Measurements from ENCODE around the gene NRG2.

The NRG2 gene

DNA sequence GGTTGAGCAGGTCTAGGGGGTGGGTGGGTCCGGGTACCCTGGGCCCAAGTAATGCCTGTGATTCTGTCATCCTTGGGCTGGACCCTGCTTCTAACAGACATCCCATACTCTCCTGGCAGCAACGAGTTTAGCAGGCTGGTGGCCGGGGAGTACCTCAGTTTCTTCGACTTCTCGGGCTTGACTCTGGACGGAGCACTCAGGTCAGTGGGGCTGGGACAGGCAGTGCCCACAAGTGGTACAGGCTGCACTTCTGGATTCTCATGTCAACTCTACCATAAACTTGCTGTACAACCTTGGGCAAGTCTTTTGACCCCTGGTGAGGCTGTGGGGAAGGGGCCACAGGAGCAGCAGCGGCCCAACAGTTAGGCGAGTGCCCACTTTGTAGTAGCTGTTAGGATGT lies 225.7 kb downstream of the NRG2 start:
- no peak for DNase-seq
- Histone ChIP-seq H3K36me3 (no peaks in the 10 kb centered on the region), H3K27ac (no peak overlapping the region), H3K9me3 (ENCODE audit: severe bottlenecking) (no peaks in the 10 kb centered on the region), H3K4me3 (ENCODE audit: low read depth, low read length) (no peak overlapping the region), H3K27me3 (ENCODE audit: insufficient read depth, low read depth, severe bottlenecking) (no peaks in the 10 kb centered on the region)
- TF ChIP-seq, protein P1, sequence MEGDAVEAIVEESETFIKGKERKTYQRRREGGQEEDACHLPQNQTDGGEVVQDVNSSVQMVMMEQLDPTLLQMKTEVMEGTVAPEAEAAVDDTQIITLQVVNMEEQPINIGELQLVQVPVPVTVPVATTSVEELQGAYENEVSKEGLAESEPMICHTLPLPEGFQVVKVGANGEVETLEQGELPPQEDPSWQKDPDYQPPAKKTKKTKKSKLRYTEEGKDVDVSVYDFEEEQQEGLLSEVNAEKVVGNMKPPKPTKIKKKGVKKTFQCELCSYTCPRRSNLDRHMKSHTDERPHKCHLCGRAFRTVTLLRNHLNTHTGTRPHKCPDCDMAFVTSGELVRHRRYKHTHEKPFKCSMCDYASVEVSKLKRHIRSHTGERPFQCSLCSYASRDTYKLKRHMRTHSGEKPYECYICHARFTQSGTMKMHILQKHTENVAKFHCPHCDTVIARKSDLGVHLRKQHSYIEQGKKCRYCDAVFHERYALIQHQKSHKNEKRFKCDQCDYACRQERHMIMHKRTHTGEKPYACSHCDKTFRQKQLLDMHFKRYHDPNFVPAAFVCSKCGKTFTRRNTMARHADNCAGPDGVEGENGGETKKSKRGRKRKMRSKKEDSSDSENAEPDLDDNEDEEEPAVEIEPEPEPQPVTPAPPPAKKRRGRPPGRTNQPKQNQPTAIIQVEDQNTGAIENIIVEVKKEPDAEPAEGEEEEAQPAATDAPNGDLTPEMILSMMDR (IDR thresholded peaks at IDR 0.05; ENCODE audit: low read depth, low read length), result no peak

- no peak overlapping the region for H3K27ac ChIP-seq
- no peaks in the 10 kb centered on the region for H3K36me3 ChIP-seq
- H3K9me3 ChIP-seq (ENCODE audit: severe bottlenecking), result no peaks in the 10 kb centered on the region
- H3K4me3 ChIP-seq (ENCODE audit: low read depth, low read length), result no peak overlapping the region
- no peaks in the 10 kb centered on the region for H3K27me3 ChIP-seq (ENCODE audit: insufficient read depth, low read depth, severe bottlenecking)
- TF ChIP-seq, protein P1 (IDR thresholded peaks at IDR 0.05; ENCODE audit: low read depth, low read length), result no peak
- DNase-seq, result no peak
Observed at GRCh38 chr5:139816566-139816965, 226.5 kb downstream of the NRG2 start.

DNA sequence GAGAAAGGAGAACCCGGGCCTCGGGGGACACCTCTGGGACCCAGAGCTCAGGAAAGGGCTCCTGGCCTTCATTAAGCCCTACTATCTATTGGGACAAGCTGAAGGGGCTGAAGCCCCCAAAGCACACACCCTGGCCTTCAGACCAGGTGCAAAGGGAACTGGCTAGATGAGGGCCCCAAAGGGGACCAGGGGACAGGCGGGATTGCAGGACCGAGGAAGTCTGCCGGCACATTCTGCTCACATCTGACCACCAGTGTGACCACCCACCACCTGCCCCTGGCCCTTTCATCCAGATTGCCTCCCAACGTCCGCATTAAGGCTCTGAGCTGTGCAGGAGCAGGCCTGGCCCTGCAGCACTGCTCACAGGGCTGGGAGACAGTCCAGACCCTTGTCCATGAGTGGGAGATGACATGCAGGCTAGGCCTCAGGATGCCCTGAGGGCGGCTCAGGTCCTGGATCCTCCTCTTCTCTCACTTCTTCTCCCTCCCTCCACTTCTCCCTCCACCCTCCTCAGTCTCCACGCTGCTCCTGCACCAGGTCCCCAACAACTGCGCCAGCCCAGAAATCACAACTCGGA lies 228.3 kb downstream of the NRG2 start:
- H3K4me3 ChIP-seq (ENCODE audit: low read depth, low read length), result no peak overlapping the region
- H3K27me3 ChIP-seq (ENCODE audit: insufficient read depth, low read depth, severe bottlenecking), result no peaks in the 10 kb centered on the region
- TF ChIP-seq, protein P1 (IDR thresholded peaks at IDR 0.05; ENCODE audit: low read depth, low read length), result no peak
- H3K36me3 ChIP-seq, result no peaks in the 10 kb centered on the region
- DNase-seq, result no peak
- H3K9me3 ChIP-seq (ENCODE audit: severe bottlenecking), result no peaks in the 10 kb centered on the region
- no peak overlapping the region for H3K27ac ChIP-seq

DNA sequence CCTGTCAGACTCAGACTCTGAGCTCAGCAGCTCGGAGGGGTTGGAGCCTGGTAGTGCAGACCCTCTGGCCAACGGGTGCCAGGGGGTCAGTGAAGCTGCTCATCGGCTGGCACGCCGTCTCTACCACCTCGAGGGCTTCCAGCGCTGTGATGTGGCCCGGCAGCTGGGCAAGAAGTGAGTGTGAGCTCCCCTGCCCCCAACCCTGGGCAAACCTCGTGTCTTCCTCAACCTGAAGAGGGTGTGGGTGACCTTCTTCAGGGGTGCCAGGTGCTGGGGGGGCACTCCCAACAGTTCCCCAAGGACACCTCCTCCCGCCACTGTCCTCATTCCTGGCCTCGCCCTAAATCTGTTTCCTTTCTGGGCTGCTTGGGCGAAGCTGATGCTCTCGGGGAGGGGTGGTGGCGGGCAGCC lies 228.9 kb downstream of the NRG2 start:
- TF ChIP-seq, protein P1 (IDR thresholded peaks at IDR 0.05; ENCODE audit: low read depth, low read length), result no peak
- H3K4me3 ChIP-seq (ENCODE audit: low read depth, low read length), result no peak overlapping the region
- H3K27me3 ChIP-seq (ENCODE audit: insufficient read depth, low read depth, severe bottlenecking), result no peaks in the 10 kb centered on the region
- H3K27ac ChIP-seq, result no peak overlapping the region
- no peaks in the 10 kb centered on the region for H3K9me3 ChIP-seq (ENCODE audit: severe bottlenecking)
- H3K36me3 ChIP-seq, result no peaks in the 10 kb centered on the region
- no peak for DNase-seq

DNA sequence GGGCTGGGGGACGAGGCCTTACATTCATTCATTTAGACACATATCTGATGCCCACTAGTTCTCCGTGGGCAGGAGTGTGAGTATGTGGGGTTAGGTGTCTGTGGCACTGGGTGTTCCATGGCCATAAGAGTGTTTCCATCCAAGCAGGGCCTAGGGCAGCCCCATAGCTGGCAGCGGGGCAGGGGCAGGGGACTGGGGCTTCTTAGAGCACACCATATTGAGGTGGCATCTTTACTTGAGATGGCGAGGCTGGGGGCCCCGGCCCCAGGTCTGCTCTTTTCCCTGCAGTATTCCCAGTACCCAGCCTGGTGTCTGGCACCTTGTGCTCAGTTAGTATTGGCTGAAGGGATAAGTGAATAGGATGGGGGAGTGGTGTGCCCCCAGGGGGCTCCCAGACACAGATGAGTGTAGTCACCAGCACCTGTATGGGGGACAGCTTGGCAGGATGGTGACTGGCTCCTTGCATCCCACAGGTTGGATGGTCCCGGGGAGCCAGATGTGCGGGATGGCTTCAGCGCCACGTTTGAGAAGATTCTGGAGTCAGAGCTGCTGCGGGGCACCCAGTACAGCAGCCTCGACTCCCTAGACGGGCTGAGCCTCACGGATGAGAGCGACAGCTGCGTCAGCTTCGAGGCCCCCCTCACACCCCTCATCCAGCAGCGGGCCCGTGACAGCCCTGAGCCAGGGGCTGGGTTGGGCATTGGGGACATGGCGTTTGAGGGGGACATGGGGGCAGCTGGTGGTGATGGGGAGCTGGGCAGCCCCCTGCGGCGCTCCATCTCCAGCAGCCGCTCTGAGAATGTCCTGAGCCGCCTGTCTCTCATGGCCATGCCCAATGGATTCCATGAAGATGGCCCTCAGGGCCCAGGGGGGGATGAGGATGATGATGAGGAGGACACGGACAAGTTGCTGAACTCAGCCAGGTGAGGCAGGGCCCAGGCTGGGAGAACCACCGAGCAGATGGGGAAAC lies 230.0 kb downstream of the NRG2 start:
- Histone ChIP-seq H3K4me3 (ENCODE audit: low read depth, low read length) (no peak overlapping the region), H3K9me3 (ENCODE audit: severe bottlenecking) (no peaks in the 10 kb centered on the region), H3K27me3 (ENCODE audit: insufficient read depth, low read depth, severe bottlenecking) (no peaks in the 10 kb centered on the region), H3K36me3 (no peaks in the 10 kb centered on the region), H3K27ac (no peak overlapping the region)
- TF ChIP-seq, protein P1 (IDR thresholded peaks at IDR 0.05; ENCODE audit: low read depth, low read length), result no peak
- no peak for DNase-seq

Measured in WERI-Rb-1 (cell line).